Activated T-cell treated with anti-CD3 and anti-CD28 coated beads for 24 hours (primary cell): ENCODE results near the gene GJB3.
"Not testable (repeated sequence)": the region's sequence is repeated elsewhere in the genome, so short reads cannot be mapped to it uniquely, and the experiment has no call there.

Experiments used
- DNase-seq: peaks from one replicate; pipeline ENCODE4 v3.0.0-alpha.2; 2020; ENCODE audit warnings: low read depth

GJB3 gene

DNA sequence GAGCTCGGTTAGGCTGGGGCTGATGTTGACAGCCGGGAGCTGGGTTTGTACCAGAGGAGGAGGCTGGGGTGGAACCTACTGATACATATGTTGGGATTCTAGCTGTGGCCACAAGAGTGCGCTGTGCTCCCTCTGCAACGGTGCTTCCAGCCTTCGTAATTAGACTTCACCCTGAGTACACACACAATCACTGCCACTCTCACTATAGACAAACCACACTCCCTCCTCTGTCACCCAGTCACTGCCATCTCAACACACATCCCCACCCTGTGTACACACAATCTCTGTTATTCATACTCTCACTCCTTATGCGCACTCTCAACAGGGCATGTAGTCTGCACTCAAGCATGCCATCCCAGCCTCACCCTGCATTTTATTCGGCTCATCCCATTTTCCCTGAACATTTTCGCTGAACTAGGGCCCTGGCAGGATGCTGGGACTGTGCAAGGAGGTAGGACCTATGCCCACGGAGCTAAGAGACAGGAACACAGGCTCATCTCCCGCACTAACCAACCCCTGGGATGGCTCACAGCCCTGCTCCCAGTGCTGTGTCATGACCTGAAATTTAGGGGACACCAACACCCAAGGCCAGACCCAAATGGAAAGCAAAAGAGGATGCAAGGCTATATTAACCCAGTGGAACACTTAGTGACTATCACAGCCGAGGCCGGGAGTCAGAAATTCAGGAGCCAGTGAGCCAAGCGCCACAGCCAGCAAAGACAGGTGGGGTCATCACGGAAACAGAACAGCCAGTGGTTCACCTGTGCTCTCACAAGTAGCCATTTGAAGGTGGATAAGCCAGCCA is 5.7 kb downstream of the GJB3 start:
- DNase-seq, result peak; percentile 49

DNA sequence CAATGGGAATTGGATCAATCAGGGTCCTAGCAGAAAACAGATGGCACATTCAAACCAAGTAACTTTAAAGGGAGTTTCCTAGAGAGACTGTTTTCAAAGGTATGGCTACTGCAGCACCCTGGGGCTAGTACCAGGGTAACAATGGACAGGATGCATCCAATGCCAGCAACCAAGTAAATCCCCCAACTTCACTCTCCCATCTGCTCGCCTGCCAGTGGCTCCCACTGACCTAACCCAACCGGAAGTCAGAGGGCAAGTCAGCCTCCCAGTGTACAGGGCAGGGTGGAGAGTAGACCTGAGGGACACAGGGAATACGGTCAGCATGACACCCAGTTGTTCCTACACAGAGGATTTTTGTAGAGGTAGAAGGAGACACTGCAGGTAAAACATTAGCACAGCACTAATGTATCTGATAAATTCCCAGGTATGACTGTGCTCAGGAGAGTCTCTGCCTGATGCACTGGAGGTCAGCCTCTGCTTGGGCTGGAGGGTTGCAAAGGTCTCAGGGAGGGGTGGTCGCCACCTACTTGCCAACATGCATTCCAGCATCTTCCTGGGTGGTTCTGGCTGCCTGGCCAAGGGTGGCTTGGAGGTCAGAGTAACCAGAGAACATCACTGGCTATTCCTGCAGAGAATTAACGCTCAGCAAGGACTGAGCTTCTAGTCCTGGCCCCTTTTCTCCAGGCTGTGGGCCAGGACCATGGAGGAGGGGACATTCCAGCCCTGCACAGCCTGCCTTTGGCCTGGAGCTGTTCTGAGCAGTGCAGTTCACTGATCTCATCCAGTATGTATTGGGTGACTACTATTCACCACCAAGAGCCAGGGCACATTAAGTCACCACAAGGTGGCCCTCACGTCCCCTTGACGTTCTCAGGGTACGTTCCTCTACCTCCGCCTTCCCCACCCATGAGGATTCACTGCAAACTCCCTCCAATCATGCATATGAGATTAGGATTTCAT is 6.7 kb downstream of the GJB3 start:
- no peak for DNase-seq

GRCh38 chr1:34790985-34791384 is 10.0 kb downstream of the GJB3 start:
- no peak for DNase-seq

DNA sequence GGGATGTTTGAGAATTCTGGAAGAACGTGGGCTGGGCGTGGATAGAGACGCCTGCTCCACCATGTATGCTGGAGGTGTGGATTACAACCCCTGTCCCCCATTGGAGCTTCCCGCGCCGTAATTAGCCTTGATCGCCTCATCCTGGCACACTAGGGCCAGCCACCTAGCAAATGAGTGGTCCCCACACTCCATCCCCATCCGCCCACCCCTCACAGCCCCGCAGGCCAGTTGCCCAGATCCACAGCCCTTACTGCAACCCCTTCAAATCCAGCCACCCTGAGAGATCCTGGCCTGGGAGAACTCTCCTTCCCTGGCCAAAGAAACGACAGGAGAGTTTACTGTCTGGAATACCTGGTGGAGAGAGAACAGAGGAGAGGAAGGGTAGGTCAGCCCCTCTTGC is 11.4 kb downstream of the GJB3 start:
- DNase-seq, result no peak

GRCh38 chr1:34792868-34793727 is 12.1 kb downstream of the GJB3 start, which contains the start of gene GJA4:
Gene GJA4, plus strand, starts transcription at chr1:34792999. Its CDS starts 1,215 bp downstream, at chr1:34794214.
- DNase-seq, result no peak

GRCh38 chr1:34794001-34794789 is 13.2 kb downstream of the GJB3 start:
- no peak for DNase-seq

- DNase-seq, result no peak
Observed at GRCh38 chr1:34794790-34795180, 13.8 kb downstream of the GJB3 start.

DNA sequence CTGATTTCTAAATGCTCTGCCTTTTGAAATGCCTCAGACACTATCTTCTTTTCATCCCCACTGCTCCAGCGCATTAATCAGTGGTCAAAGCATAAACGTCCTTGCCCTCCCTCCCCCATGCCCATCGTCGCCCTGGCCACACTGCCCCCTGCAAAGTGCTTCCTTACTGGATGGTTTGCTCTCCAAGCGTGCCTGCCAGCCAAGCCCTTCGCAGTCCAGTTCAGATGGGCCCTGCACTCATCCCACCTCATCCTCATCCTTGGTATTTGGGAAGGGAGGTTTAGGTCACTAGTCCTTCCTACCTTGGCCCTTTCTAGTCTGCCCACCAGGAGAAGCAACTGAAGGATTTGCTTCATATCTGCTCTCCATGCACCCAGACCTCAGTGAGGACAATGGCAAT is 14.9 kb downstream of the GJB3 start:
- DNase-seq, result no peak

GRCh38 chr1:34796990-34797389 is 16.0 kb downstream of the GJB3 start:
- DNase-seq, result no peak

DNA sequence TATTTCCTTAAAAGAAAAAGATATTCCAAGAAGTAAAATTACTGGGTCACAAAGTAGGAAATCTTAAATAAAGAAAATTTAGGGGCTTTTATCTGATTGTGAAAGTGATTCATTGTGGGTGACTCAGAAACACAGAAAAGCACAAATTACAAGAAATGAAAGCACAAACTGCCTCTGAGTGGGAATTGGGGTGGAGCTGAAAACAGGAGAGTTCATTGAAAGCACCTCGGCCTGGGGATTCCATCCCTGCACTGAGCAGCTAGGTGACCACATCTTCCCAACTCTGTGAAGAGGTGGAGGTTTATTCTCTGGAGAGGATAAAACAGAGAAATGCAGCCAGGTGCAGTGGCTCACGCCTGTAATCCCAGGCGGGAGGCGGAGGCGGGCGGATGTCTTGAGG is 19.2 kb downstream of the GJB3 start:
- no peak for DNase-seq

- no peak for DNase-seq
Observed at GRCh38 chr1:34803770-34804169, 22.8 kb downstream of the GJB3 start.

- no peak for DNase-seq
Observed at GRCh38 chr1:34806396-34806795, 25.4 kb downstream of the GJB3 start.

- DNase-seq, result no peak
Observed at GRCh38 chr1:34808051-34808810, 27.2 kb downstream of the GJB3 start.

- DNase-seq, result not testable (repeated sequence)
Observed at GRCh38 chr1:34810781-34811180, 29.8 kb downstream of the GJB3 start.

- no peak for DNase-seq
Observed at GRCh38 chr1:34816332-34816731, 35.3 kb downstream of the GJB3 start.

DNA sequence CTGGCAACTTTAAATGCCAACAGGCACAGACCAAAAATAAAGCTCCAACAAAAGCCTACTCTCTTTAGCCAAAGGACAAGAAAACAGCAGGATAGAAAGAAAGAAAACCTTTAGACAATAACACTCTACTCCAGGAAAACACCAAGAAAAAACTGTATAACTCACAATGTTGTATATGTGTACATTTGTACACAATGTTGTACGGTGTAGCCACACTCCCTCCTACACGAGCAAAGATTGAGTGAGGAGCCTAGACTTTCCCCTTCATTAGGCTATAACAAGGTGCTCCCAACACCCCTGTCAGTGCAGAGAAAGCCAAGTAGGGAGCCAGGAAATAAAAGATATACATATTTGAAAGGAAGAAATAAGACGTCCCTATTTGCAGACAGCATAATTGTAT is 35.8 kb downstream of the GJB3 start:
- no peak for DNase-seq

DNA sequence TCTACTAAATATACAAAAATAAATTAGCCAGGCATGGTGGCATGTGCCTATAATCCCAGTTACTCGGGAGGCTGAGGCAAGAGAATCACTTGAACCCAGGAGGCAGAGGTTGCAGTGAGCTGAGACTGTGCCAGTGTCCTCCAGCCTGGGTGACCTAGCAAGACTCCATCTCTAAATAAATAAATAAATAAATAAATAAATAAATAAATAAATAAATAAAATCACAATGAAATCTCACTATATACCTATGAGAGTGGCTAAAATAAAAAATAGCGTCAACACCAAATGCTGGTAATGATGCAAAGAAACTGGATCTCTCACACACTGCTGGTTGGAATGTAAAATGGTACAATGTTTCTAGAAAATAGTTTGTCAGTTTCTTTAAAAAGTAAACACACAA is 37.8 kb downstream of the GJB3 start:
- not testable (repeated sequence) for DNase-seq

GRCh38 chr1:34822202-34822601 is 41.2 kb downstream of the GJB3 start:
- no peak for DNase-seq

DNA sequence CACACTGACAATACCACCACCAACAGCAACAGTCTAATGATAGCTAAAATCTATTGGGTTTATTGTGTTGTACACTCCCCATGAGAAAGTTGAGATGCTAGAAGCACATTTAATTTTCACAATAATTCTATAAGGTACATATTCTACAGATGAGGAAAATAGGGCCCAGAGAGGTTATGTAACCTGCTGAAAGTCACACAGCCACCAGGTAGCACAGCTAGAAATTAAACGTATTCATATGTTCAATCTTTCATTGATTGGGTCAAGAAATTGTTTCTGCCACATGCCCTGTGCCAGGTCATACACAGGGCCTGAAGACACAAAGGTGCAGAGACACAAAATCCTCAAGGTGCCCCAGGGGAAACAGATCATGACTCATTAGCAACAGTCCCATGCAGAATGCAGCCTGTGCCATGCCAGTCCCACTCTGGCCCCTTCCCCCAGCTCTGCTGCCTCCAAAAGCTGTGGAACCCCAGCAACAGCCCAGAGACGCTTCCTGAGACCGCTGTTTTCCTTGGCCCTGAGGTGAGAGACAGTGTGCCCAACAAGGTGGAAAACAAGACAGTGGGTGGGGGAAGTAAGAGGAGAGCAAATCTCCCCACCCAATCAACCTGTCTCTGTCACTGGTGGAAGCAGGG is 43.9 kb downstream of the GJB3 start:
- no peak for DNase-seq
